Loucy (cell line): ENCODE data around the gene NCAM1.

ENCODE experiments used
- CTCF ChIP-seq: fragments of 200-600 bp; sonication (generic); conservative IDR thresholded peaks from 2 replicates; pipeline ENCODE4 v1.5.1; 2014; ENCODE audit warnings: mild to moderate bottlenecking, antibody characterized with exemption, low read length
- EZH2phosphoT487 ChIP-seq: fragments of 200-600 bp; IDR thresholded peaks from 2 replicates; pipeline ENCODE4 v1.6.1; 2018; ENCODE audit warnings: antibody characterized with exemption, mild to moderate bottlenecking, moderate library complexity, borderline replicate concordance

- TF ChIP-seq CTCF (no peak), EZH2phosphoT487 (no peak)
Measured at GRCh38 chr11:112961146-112961668, at the start of gene NCAM1.
